CD14-positive monocyte (primary cell): Measurements from ENCODE around the gene SNX33. TPM values are rescaled to one million over a fixed set of nuclear protein-coding genes. Genes with fewer than 3 reads are reported as not detected.
"Not testable (repeated sequence)": the region's sequence is repeated elsewhere in the genome, so short reads cannot be mapped to it uniquely, and the experiment has no call there.

Experiments
- DNase-seq, 3 donors: peaks; one replicate each; pipeline ENCODE4 v3.0.0-alpha.2; 2011 to 2022
- H2AFZ ChIP-seq: 2 replicates; pipeline ENCODE4 v1.6.0; 2012; ENCODE audit warnings: mild to moderate bottlenecking, low read depth, low read length, inconsistent platforms; ENCODE audit not compliant: insufficient read depth, poor library complexity, severe bottlenecking
- H3K27ac ChIP-seq, 2 donors: 1 replicate in 1 of 2; 2 replicates in 1 of 2; pipeline ENCODE4 v1.5.1; 2012 to 2013; ENCODE audit warnings: low read length in 2 of 2, control low read depth in 1 of 2, inconsistent platforms in 1 of 2, low read depth in 1 of 2, mild to moderate bottlenecking in 1 of 2
- H3K27me3 ChIP-seq, 2 donors: one replicate each; pipeline versions ENCODE4 v1.6.0 to v1.6.1; 2011 to 2013; ENCODE audit warnings: low read length in 2 of 2; ENCODE audit not compliant: control insufficient read depth in 2 of 2, insufficient read depth in 2 of 2
- H3K36me3 ChIP-seq, 2 donors: replicated peaks in 1 of 2; 1 replicate in 1 of 2; 2 replicates in 1 of 2; pipeline versions ENCODE4 v1.5.1 to v1.6.1; 2012 to 2013; ENCODE audit warnings: low read length in 2 of 2, control low read depth in 1 of 2, inconsistent platforms in 1 of 2, mild to moderate bottlenecking in 1 of 2; ENCODE audit not compliant: insufficient read depth in 2 of 2, control insufficient read depth in 1 of 2
- H3K4me1 ChIP-seq, 2 donors: 1 replicate in 1 of 2; 2 replicates in 1 of 2; pipeline versions ENCODE4 v1.5.1 to v1.6.1; 2012 to 2013; ENCODE audit warnings: low read length in 2 of 2, control low read depth in 1 of 2, inconsistent platforms in 1 of 2, mild to moderate bottlenecking in 1 of 2, moderate library complexity in 1 of 2; ENCODE audit not compliant: insufficient read depth in 2 of 2, control insufficient read depth in 1 of 2
- H3K4me2 ChIP-seq: replicated peaks from 2 replicates; pipeline ENCODE3; 2012; ENCODE audit warnings: low read length, moderate library complexity, mild to moderate bottlenecking; ENCODE audit not compliant: poor library complexity, severe bottlenecking; ENCODE audit errors: extremely low read depth
- H3K4me3 ChIP-seq, 3 experiments: fragments of 200-600 bp in 1 of 3; sonication (generic) in 1 of 3; replicated peaks in 1 of 3; 1 replicate in 2 of 3; 2 replicates in 1 of 3; pipeline ENCODE4 v1.5.1; 2011 to 2013; ENCODE audit warnings: low read length in 3 of 3, mild to moderate bottlenecking in 3 of 3, control low read depth in 2 of 3, low read depth in 2 of 3, inconsistent platforms in 1 of 3, moderate library complexity in 1 of 3
- H3K79me2 ChIP-seq: 2 replicates; pipeline ENCODE4 v1.6.0; 2012; ENCODE audit warnings: mild to moderate bottlenecking, control low read depth, inconsistent platforms, low read length, moderate library complexity; ENCODE audit not compliant: insufficient read depth
- H3K9ac ChIP-seq: 2 replicates; pipeline ENCODE4 v1.6.0; 2017; ENCODE audit warnings: low read length, mild to moderate bottlenecking; ENCODE audit not compliant: insufficient read depth, poor library complexity, severe bottlenecking
- H3K9me3 ChIP-seq, 2 donors: replicated peaks in 1 of 2; 1 replicate in 1 of 2; 2 replicates in 1 of 2; pipeline versions ENCODE4 v1.5.1 to v1.6.1; 2012 to 2013; ENCODE audit warnings: low read length in 2 of 2, control low read depth in 1 of 2; ENCODE audit not compliant: control insufficient read depth in 1 of 2, insufficient read depth in 1 of 2
- H4K20me1 ChIP-seq: 2 replicates; pipeline ENCODE4 v1.6.0; 2012; ENCODE audit warnings: mild to moderate bottlenecking, low read length, control low read depth, moderate library complexity; ENCODE audit not compliant: insufficient read depth
- H3K27ac Mint-ChIP-seq, 7 donors: one replicate each; pipeline ENCODE4 v1.8.0; 2020; ENCODE audit warnings: mild to moderate bottlenecking in 7 of 7, mixed read lengths in 7 of 7, moderate library complexity in 6 of 7, inconsistent platforms in 2 of 7
- H3K27me3 Mint-ChIP-seq, 3 donors: one replicate each; pipeline ENCODE4 v1.8.0; 2021 to 2022; ENCODE audit warnings: low read depth in 3 of 3, mild to moderate bottlenecking in 3 of 3, mixed read lengths in 3 of 3, moderate library complexity in 3 of 3, inconsistent platforms in 1 of 3
- H3K36me3 Mint-ChIP-seq, 2 donors: one replicate each; pipeline ENCODE4 v1.8.0; 2020; ENCODE audit warnings: mixed read lengths in 2 of 2, inconsistent platforms in 1 of 2, mild to moderate bottlenecking in 1 of 2
- H3K4me1 Mint-ChIP-seq: one replicate; pipeline ENCODE4 v1.8.0; 2020; ENCODE audit warnings: mild to moderate bottlenecking, mixed read lengths
- H3K4me3 Mint-ChIP-seq, 2 donors: one replicate each; pipeline ENCODE4 v1.8.0; 2020; ENCODE audit warnings: mild to moderate bottlenecking in 2 of 2, mixed read lengths in 2 of 2, moderate library complexity in 1 of 2
- H3K9me3 Mint-ChIP-seq, 7 donors: one replicate each; pipeline ENCODE4 v1.8.0; 2020 to 2022; ENCODE audit warnings: mixed read lengths in 7 of 7, mild to moderate bottlenecking in 6 of 7, moderate library complexity in 6 of 7, inconsistent platforms in 2 of 7
- CTCF ChIP-seq: fragments of 200-600 bp; IDR thresholded peaks from one replicate; pipeline ENCODE4 v1.8.0; 2022; ENCODE audit warnings: antibody characterized with exemption, mild to moderate bottlenecking
- WGBS: methylation state at CpG from one replicate; pipeline ENCODE4 v1.1.5; 2013; ENCODE audit warnings: missing lambda C conversion rate; ENCODE audit not compliant: insufficient coverage; 5-methylcytosine and 5-hydroxymethylcytosine counted together
- intact Hi-C, 2 donors: fragments of 100-400 bp; cut with micrococcal nuclease; formaldehyde crosslinking; loops; one replicate each; pipeline versions ENCODE4 v1.15.0 to v1.15.1; 2023
- polyA plus RNA-seq, 3 donors: library from polyadenylated mRNA; depleted of rRNA in 1 of 3; unstranded in 2 of 3; stranded (reverse) in 1 of 3; fragments of 300-500 nt in 2 of 3; fragments of >200 nt in 1 of 3; fragmentation: Illumina TruSeq in 2 of 3; gene quantifications; 1 replicate in 2 of 3; 2 replicates in 1 of 3; pipeline ENCODE4 v1.2.3, GENCODE V29; 2012 to 2021

SNX33 gene
- polyA plus RNA-seq, 3 donors: 2.4 to 4.8 (median 2.4) TPM

DNA sequence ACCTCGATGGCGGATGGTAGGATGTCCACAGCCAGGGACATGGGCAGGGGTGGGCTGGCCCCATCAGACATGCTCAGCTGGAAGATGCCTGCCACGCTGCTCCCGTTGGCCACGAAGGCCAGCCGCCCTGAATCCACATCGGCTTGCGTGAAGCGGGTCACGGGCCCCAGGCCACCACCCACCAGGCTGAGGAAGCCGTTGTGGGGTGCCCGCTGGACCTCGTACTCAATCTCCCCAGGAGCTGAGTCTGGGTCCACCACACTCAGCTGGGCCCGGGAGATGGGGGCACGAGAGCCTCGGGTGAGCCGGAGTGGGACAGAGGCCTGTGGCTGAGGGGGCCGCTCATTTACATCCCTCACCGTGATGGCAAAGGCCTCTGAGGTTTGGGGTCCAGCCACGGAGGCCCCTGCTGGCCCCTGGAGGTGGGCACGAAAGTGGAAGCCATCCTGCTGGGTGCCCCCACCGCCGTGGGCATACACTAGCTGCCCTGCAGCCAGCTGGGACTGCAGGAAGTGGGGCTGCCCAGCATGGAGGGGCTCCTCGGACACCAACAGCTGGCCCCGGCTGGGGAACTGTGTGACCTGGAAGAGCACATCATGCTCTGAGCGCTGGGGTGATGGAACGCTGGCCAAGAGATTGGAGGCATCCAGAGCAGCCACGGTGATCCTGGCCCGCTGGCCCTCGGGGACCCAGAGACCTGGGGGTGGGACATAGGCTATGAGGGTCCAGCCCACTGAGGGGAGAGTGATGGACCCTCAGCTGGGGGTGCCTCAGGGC lies 29.2 kb downstream of the SNX33 start:
- Mint-ChIP-seq H3K27ac (no peak overlapping the region), H3K27me3 (peaks cover 2 to 6% (median 3%) of the 10 kb centered on the region in 3 donors), H3K9me3 (no peaks in the 10 kb centered on the region), H3K4me3 (no peak overlapping the region), H3K4me1 (no peaks in the 10 kb centered on the region), H3K36me3 (no peaks in the 10 kb centered on the region)
- no peak for TF ChIP-seq CTCF
- no peak for DNase-seq
- Histone ChIP-seq H3K9ac (no peak overlapping the region), H3K4me1 (no peaks in the 10 kb centered on the region), H3K9me3 (no peaks in the 10 kb centered on the region), H2AFZ (no peak overlapping the region), H3K27ac (no peak overlapping the region), H3K4me3 (no peak overlapping the region), H3K27me3 (no peaks in the 10 kb centered on the region), H4K20me1 (no peaks in the 10 kb centered on the region), H3K4me2 (no peak overlapping the region), H3K79me2 (no peaks in the 10 kb centered on the region), H3K36me3 (no peaks in the 10 kb centered on the region)
- 93% methylated on average over 28 of the region's 30 CpGs for WGBS
- intact Hi-C loops: no loop called here

- H3K9me3 ChIP-seq: no peaks in the 10 kb centered on the region
- no peaks in the 10 kb centered on the region for H3K36me3 Mint-ChIP-seq
- no peak for TF ChIP-seq CTCF
- DNase-seq: no peak
- H3K4me2 ChIP-seq: no peak overlapping the region
- 88% methylated on average over 13 of the region's 16 CpGs for WGBS
- no peak overlapping the region for H3K4me3 Mint-ChIP-seq
- no peak overlapping the region for H3K27ac Mint-ChIP-seq
- no peak overlapping the region for H3K27ac ChIP-seq
- intact Hi-C loops: no loop called here
- no peak overlapping the region for H2AFZ ChIP-seq
- no peaks in the 10 kb centered on the region for H4K20me1 ChIP-seq
- H3K4me1 Mint-ChIP-seq: no peaks in the 10 kb centered on the region
- no peaks in the 10 kb centered on the region for H3K36me3 ChIP-seq
- H3K79me2 ChIP-seq: no peaks in the 10 kb centered on the region
- H3K9ac ChIP-seq: no peak overlapping the region
- H3K27me3 ChIP-seq: no peaks in the 10 kb centered on the region
- no peak overlapping the region for H3K4me3 ChIP-seq
- H3K4me1 ChIP-seq: no peaks in the 10 kb centered on the region
- H3K27me3 Mint-ChIP-seq: peaks cover 2 to 5% (median 5%) of the 10 kb centered on the region in 3 donors
- no peaks in the 10 kb centered on the region for H3K9me3 Mint-ChIP-seq
Observed at GRCh38 chr15:75677465-75678323, 30.0 kb downstream of the SNX33 start.

- H3K4me1 ChIP-seq, H2AFZ ChIP-seq, DNase-seq, H3K4me3 ChIP-seq, H3K27me3 ChIP-seq, H3K9me3 Mint-ChIP-seq, H3K9me3 ChIP-seq, H3K27ac Mint-ChIP-seq, intact Hi-C loops, H3K4me2 ChIP-seq, H3K27ac ChIP-seq, H3K4me3 Mint-ChIP-seq, H3K36me3 ChIP-seq, H3K36me3 Mint-ChIP-seq, H4K20me1 ChIP-seq, H3K27me3 Mint-ChIP-seq, H3K9ac ChIP-seq, H3K4me1 Mint-ChIP-seq, H3K79me2 ChIP-seq: not testable (repeated sequence)
- WGBS: 83% methylated on average over 2 of the region's 6 CpGs
Observed at GRCh38 chr15:75678324-75678690, 30.6 kb downstream of the SNX33 start.
